GM10248 (cell line): Measurements from ENCODE around the gene TMEM33.

Experiments used
- CTCF ChIA-PET: fragments of 300-600 bp; sonication (Branson Sonifier 250); formaldehyde crosslinking; extraction: SDS; loops from one replicate; lab custom pipeline; 2021; ENCODE audit warnings: antibody characterized with exemption; lab: Yijun Ruan, JAX
- POLR2A ChIA-PET: fragments of 350-650 bp; sonication (Branson Sonifier 250); formaldehyde crosslinking; extraction: SDS; loops from one replicate; lab custom pipeline; 2020; ENCODE audit warnings: antibody characterized with exemption; lab: Yijun Ruan, JAX
- DNase-seq: peaks from one replicate; pipeline ENCODE4 v3.0.0; 2012; ENCODE audit errors: extremely low spot score
- TF ChIP-seq, protein P1 (sequence below): IDR thresholded peaks from 2 replicates; pipeline ENCODE4 v1.5.1; 2012; ENCODE audit warnings: mild to moderate bottlenecking, low read depth; ENCODE audit errors: extremely low read depth, missing control alignments, control extremely low read depth

The TMEM33 gene

DNA sequence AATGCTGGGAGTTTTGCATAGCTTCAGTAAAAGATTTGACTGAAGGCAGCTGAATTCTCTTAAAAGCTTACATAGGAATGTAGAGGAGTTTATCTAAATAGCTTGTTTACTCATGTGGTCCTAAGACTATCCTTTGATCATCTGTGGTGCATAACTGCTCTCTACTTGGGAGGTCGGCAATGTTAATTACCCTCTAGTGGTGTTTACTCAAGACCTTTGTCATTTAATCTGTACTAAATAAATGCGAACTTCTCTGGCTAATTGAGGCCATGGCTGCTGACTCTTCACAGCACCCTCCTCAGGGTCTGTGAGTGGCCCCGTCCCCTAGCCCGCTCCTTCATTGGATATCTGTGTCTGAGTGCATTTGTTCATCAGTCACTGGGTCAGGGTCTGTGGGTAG lies 13.8 kb upstream of the TMEM33 start:
- DNase-seq, result no peak
- CTCF ChIA-PET, result no interaction called here
- POLR2A ChIA-PET, result no interaction called here
- TF ChIP-seq, protein P1, sequence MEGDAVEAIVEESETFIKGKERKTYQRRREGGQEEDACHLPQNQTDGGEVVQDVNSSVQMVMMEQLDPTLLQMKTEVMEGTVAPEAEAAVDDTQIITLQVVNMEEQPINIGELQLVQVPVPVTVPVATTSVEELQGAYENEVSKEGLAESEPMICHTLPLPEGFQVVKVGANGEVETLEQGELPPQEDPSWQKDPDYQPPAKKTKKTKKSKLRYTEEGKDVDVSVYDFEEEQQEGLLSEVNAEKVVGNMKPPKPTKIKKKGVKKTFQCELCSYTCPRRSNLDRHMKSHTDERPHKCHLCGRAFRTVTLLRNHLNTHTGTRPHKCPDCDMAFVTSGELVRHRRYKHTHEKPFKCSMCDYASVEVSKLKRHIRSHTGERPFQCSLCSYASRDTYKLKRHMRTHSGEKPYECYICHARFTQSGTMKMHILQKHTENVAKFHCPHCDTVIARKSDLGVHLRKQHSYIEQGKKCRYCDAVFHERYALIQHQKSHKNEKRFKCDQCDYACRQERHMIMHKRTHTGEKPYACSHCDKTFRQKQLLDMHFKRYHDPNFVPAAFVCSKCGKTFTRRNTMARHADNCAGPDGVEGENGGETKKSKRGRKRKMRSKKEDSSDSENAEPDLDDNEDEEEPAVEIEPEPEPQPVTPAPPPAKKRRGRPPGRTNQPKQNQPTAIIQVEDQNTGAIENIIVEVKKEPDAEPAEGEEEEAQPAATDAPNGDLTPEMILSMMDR, result no peak

GRCh38 chr4:41927796-41928499 lies 7.3 kb upstream of the TMEM33 start:
- no peak for DNase-seq
- POLR2A ChIA-PET, result no interaction called here
- TF ChIP-seq, protein P1, result no peak
- CTCF ChIA-PET, result interaction anchor here (1.6 kb wide), 1 partner anchor 11 kb away, joined by 3 read pairs; no protein-coding TSS in a partner anchor

GRCh38 chr4:41930139-41930831 lies 4.9 kb upstream of the TMEM33 start:
- TF ChIP-seq, protein P1, result no peak
- ChIA-PET CTCF (no interaction called here), POLR2A (no interaction called here)
- no peak for DNase-seq

DNA sequence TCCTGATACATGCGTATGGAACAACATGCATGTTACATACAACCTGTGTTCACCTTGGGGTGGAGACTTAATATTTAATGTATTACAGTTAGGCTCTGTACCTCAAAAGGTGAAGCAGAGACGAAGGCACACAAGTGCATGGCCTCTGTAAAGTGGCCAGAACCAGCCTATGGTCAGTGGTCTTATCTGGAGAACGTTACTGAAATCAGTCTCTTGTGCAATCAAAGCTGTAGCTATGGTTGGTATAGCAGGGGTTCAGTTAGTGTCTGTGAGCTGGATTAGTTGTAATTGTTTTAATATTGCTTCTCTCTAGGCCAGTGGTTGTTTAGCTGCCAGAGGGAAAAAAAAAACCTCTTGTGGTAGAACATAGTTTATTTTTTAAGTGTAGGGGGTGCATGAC lies 2.2 kb upstream of the TMEM33 start:
- DNase-seq, result no peak
- ChIA-PET POLR2A (no interaction called here), CTCF (interaction anchor here (0.9 kb wide), 1 partner anchor 349 kb away, joined by 3 read pairs; no protein-coding TSS in a partner anchor)
- TF ChIP-seq, protein P1, result no peak

GRCh38 chr4:41933997-41934503 lies 1.2 kb upstream of the TMEM33 start:
- DNase-seq, result no peak
- ChIA-PET POLR2A (no interaction called here), CTCF (no interaction called here)
- TF ChIP-seq, protein P1, result no peak

GRCh38 chr4:41934514-41934900 lies 722 bp upstream of the TMEM33 start:
- TF ChIP-seq, protein P1, result no peak
- ChIA-PET CTCF (interaction anchor here (0.6 to 1.1 kb wide), 2 partner anchors 16 to 646 kb away, joined by 3 to 4 read pairs; no protein-coding TSS in a partner anchor), POLR2A (no interaction called here)
- DNase-seq, result no peak
